GM12878 (cell line): ENCODE measurements around the gene ARID3A. TPM values are rescaled to one million over a fixed set of nuclear protein-coding genes. Genes with fewer than 3 reads are reported as not detected.

ENCODE experiments used
- CREB1 ChIP-seq: IDR thresholded peaks from 2 replicates; pipeline ENCODE4 v1.6.1; 2012; ENCODE audit warnings: low read depth, mild to moderate bottlenecking, inconsistent platforms
- CREM ChIP-seq: IDR thresholded peaks from 2 replicates; pipeline ENCODE4 v1.6.1; 2014; ENCODE audit warnings: antibody characterized with exemption, low read depth
- EGR1 ChIP-seq, 2 experiments: IDR thresholded peaks; 1 replicate in 1 of 2; 2 replicates in 1 of 2; pipeline ENCODE4 v1.6.1; 2011 to 2012; ENCODE audit warnings: low read depth in 2 of 2, low read length in 2 of 2, borderline replicate concordance in 1 of 2, mild to moderate bottlenecking in 1 of 2, moderate library complexity in 1 of 2
- HCFC1 ChIP-seq: fragments of 150-350 bp; IDR thresholded peaks from 2 replicates; pipeline ENCODE4 v1.6.1; 2014; ENCODE audit warnings: low read length
- HSF1 ChIP-seq: fragments of 150-350 bp; IDR thresholded peaks from 2 replicates; pipeline ENCODE4 v1.6.1; 2014; ENCODE audit warnings: mild to moderate bottlenecking, low read depth, low read length
- NBN ChIP-seq: fragments of 450-650 bp; IDR thresholded peaks from 2 replicates; pipeline ENCODE4 v1.6.1; 2016
- NKRF ChIP-seq: fragments of 450-650 bp; conservative IDR thresholded peaks from 2 replicates; pipeline ENCODE4 v1.6.1; 2017; ENCODE audit warnings: mild to moderate bottlenecking, moderate library complexity
- POLR2A ChIP-seq: IDR thresholded peaks from 2 replicates; pipeline ENCODE4 v1.6.1; 2011; ENCODE audit warnings: low read depth, mild to moderate bottlenecking, low read length
- SIN3A ChIP-seq: IDR thresholded peaks from 2 replicates; pipeline ENCODE4 v1.6.1; 2012; ENCODE audit warnings: low read depth, low read length, improper control_type of control experiment
- SKIL ChIP-seq: fragments of 450-650 bp; IDR thresholded peaks from 2 replicates; pipeline ENCODE4 v1.6.1; 2017; ENCODE audit warnings: mild to moderate bottlenecking, low read depth, inconsistent platforms; ENCODE audit not compliant: poor library complexity, severe bottlenecking
- YBX1 ChIP-seq: fragments of 450-650 bp; IDR thresholded peaks from 2 replicates; pipeline ENCODE4 v1.6.1; 2016; ENCODE audit warnings: antibody characterized with exemption
- YY1 ChIP-seq: IDR thresholded peaks from 2 replicates; pipeline ENCODE4 v1.6.1; 2011; ENCODE audit warnings: low read depth, mild to moderate bottlenecking, low read length
- ZNF24 ChIP-seq: fragments of 450-650 bp; IDR thresholded peaks from 2 replicates; pipeline ENCODE4 v1.6.1; 2017; ENCODE audit warnings: antibody characterized with exemption, mild to moderate bottlenecking
- polyA plus RNA-seq, 11 experiments: library from polyadenylated mRNA; depleted of rRNA in 4 of 11; unstranded in 6 of 11; stranded (reverse) in 5 of 11; fragments of >200 nt; fragmentation: Nextera tagmentation in 4 of 11; fragmentation: Illumina TruSeq in 1 of 11; extraction: Ambion mirVana in 4 of 11; extraction: Trizol in 1 of 11; gene quantifications; 1 replicate in 1 of 11; 2 replicates in 10 of 11; pipeline versions ENCODE4 v1.2.1 to v1.2.3, GENCODE V29; 2011 to 2016; ENCODE audit warnings: inconsistent platforms in 2 of 11, missing spikeins in 2 of 11, low read depth in 1 of 11
- total RNA-seq, 4 experiments: library from RNA; depleted of rRNA in 3 of 4; stranded (reverse); fragments of >200 nt in 3 of 4; fragmentation: Illumina TruSeq in 1 of 4; extraction: Trizol in 1 of 4; gene quantifications; 2 replicates each; pipeline versions ENCODE4 v1.2.1 to v1.2.3, GENCODE V29; 2013 to 2021
- TF ChIP-seq, protein P1 (sequence below): fragments of 450-650 bp; formaldehyde crosslinking; IDR thresholded peaks from 2 replicates; pipeline ENCODE4 v1.5.0; 2022; ENCODE audit warnings: mild to moderate bottlenecking, missing genetic modification characterization
- TF ChIP-seq, protein P2 (sequence below): IDR thresholded peaks from 2 replicates; pipeline ENCODE4 v1.6.1; 2011; ENCODE audit warnings: borderline replicate concordance, low read depth, mild to moderate bottlenecking, moderate library complexity, low read length; ENCODE audit not compliant: insufficient read depth, poor library complexity, severe bottlenecking
- TF ChIP-seq, protein P3 (sequence below): IDR thresholded peaks from 2 replicates; pipeline ENCODE4 v1.6.1; 2012; ENCODE audit warnings: low read depth, low read length, improper control_type of control experiment

ARID3A gene
- total and polyA plus RNA-seq, 10 of the 15 experiments (the other 5 are each of a cell fraction or from before 2014, with no cell fraction given) = 0.76 to 70.0 (median 16.7) TPM

DNA sequence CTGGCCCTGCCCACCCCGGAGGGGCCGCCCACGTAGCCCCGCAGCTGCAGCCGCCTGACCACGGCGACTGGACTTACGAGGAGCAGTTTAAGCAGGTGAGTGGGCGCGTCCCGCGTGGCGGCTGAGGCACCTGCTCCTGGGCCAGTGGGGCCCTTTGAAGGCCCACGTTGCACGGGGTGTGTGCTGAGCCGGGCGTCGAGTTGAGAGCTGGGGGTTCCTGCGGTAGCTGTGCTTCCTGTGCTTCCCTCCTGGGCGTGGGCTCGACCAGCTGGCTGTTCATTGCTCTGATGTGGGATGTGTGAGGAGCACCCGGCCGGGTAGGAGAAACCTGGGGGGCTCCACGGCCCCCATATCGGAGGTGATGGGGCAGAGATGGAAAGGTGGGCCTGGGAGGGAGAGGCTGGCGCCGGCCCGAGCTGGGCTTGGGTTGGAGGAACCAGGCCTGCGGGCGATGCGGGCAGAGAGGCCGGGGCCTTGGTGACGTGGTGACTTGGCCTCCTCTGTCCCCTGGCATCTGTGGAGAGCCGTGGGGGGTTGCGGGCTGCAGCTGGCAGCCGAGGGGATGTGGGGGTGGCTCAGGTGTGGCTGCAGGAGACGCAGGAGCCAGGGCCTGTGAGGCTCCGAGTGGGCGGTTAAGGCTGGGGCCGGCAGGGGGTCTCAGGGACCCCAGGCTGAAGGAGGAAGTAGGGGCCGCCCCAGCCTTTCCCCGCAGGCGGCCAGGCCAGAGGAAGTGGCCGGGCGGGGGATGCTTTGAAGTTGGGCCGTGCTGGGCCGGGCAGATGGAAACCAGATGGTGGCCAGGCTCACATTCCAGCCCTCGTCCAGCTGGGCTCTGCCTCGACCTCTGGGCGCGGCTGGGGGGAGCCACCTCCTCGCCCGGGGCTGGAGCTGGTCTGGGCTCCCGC is 7.1 kb downstream of the ARID3A start (continued):
- TF ChIP-seq, protein P1, sequence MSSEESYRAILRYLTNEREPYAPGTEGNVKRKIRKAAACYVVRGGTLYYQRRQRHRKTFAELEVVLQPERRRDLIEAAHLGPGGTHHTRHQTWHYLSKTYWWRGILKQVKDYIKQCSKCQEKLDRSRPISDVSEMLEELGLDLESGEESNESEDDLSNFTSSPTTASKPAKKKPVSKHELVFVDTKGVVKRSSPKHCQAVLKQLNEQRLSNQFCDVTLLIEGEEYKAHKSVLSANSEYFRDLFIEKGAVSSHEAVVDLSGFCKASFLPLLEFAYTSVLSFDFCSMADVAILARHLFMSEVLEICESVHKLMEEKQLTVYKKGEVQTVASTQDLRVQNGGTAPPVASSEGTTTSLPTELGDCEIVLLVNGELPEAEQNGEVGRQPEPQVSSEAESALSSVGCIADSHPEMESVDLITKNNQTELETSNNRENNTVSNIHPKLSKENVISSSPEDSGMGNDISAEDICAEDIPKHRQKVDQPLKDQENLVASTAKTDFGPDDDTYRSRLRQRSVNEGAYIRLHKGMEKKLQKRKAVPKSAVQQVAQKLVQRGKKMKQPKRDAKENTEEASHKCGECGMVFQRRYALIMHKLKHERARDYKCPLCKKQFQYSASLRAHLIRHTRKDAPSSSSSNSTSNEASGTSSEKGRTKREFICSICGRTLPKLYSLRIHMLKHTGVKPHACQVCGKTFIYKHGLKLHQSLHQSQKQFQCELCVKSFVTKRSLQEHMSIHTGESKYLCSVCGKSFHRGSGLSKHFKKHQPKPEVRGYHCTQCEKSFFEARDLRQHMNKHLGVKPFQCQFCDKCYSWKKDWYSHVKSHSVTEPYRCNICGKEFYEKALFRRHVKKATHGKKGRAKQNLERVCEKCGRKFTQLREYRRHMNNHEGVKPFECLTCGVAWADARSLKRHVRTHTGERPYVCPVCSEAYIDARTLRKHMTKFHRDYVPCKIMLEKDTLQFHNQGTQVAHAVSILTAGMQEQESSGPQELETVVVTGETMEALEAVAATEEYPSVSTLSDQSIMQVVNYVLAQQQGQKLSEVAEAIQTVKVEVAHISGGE (CRISPR knock-in tag) = no peak
- TF ChIP-seq NKRF (peak; percentile 19; the same call in 1 of the 2 replicates), SKIL (no peak), YY1 (no peak), ZNF24 (no peak), CREM (0 out of 2 replicates have a peak, but pooled peaks have one; percentile 11), NBN (0 out of 2 replicates have a peak, but pooled peaks have one; percentile 33), HSF1 (no peak), HCFC1 (no peak), YBX1 (no peak), EGR1 (IDR thresholded peaks at IDR 0.05; ENCODE audit: borderline replicate concordance in 1 of 2, low read depth in 2 of 2, low read length in 2 of 2) (peak in 1 of 2 experiments; percentile 50; a peak in 1 of 3 replicates), CREB1 (0 out of 2 replicates have a peak, but pooled peaks have one; percentile 30), POLR2A (peak; percentile 70), SIN3A (no peak)
- TF ChIP-seq, protein P2, sequence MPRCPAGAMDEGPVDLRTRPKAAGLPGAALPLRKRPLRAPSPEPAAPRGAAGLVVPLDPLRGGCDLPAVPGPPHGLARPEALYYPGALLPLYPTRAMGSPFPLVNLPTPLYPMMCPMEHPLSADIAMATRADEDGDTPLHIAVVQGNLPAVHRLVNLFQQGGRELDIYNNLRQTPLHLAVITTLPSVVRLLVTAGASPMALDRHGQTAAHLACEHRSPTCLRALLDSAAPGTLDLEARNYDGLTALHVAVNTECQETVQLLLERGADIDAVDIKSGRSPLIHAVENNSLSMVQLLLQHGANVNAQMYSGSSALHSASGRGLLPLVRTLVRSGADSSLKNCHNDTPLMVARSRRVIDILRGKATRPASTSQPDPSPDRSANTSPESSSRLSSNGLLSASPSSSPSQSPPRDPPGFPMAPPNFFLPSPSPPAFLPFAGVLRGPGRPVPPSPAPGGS = no peak
- TF ChIP-seq, protein P3, sequence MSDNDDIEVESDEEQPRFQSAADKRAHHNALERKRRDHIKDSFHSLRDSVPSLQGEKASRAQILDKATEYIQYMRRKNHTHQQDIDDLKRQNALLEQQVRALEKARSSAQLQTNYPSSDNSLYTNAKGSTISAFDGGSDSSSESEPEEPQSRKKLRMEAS = 0 out of 2 replicates have a peak, but pooled peaks have one; percentile 27
